GM21529 (cell line): Measurements from ENCODE around the gene FNDC10.

Experiments used
- ATAC-seq: cut with Tn5 transposase; IDR thresholded peaks from one replicate; pipeline ENCODE4 v1.9.1; 2021; ENCODE audit not compliant: unreplicated experiment

FNDC10 gene

DNA sequence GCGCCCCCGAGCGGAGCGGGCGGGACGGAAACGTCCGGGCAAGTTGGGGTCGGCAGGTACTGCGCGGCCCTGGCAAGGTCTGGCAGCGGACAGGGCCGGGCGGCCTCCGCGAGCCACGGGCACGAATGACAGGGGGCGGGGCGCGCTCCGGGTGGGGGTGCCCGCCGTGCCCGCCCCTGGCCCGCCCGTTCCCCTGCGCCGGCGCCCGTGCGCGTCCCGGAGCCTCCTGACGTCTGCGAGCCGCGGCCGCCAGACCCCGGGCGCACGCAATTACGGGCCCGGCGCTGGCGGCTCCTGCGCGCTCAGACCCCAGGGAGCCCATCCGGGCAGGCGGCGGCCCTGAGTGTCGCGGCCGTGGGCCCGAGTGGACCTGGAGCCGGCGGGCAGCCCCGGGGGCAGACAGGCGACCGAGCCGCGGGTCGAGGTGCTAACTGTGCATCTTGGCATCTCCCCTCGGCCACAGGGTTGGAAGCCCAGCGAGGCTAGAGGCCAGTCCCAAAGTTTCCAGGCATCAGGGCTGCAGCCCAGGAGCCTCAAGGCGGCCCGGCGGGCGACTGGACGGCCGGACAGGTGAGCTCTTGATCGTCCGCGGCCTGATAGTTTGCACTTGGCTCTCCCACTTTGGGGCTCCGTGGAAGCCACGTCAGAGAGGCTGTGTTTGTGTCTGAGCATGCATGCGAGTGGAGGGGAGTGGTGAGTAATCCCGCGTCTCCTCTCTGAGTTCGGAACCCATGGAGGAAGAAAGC is 16.3 kb upstream of the FNDC10 start:
- peak; percentile 22 for ATAC-seq

- peak; percentile 82 for ATAC-seq
Observed at GRCh38 chr1:1615256-1616044, 15.5 kb upstream of the FNDC10 start, which contains the start of gene MIB2. MIB2 (plus strand) TSS chr1:1615500; CDS start chr1:1623453, 7,953 bp downstream.

DNA sequence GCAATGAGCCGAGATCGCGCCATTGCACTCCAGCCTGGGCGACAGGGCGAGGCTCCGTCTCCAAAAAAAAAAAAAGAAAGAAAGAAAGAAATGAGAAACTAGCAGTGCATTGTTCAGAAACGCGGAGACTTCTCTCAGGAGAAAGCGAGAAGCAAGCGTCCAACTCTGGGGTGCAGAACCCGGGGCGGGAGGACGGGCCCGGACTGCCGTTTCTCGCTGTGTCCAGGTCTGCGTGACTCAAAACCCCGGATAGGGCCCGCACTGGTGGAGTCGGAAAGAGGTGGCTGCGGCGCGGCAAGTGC is 15.0 kb upstream of the FNDC10 start:
- no peak for ATAC-seq

DNA sequence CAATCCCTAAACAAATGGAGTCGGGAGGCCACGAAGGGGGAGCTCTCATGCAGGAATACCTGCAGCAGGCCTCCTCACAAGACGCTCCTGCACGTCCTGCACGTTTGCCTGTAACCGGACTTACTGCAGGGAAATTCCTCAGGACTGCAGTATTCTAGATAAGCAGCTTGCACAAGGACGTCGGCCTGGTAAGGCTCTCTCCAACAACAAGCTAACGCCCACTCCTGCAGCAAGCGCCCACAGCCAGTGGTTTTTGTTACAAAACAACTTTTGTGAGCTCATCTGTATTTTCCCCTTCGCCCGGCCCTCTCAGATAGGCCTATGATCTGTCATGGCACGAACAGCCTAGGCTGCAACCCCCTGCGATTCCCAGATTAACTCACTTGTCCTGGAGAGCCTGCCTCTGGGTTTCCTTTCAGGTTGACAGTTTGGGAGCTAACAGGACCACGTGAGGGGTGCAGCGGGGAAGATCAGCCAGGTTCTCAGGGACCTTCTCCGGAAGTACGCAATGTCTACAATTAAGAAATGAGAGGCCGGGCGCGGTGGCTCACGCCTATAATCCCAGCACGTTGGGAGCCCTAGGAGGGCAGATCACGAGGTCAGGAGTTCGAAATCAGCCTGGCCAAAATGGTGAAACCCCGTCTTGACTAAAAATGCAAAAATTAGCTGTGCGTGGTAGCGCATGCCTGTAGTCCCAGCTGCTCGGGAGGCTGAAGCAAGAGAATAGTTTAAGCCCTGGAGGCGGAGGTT is 14.4 kb upstream of the FNDC10 start:
- ATAC-seq = no peak

- no peak for ATAC-seq
Observed at GRCh38 chr1:1613509-1614082, 13.7 kb upstream of the FNDC10 start.

DNA sequence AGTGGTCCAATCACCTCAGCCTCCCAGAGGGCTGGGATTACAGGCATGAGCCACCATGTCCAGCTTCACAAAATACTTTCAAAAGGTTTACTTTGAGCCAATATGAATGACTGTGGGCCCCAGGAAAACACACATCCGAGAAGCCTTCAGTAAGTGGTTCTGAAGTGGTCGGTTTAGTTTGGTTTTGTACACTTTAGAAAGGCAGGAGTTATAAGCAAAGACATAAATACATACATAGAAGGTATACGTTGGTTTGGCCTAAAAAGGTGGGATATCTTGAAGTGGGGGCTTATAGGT is 12.1 kb upstream of the FNDC10 start:
- ATAC-seq = no peak

DNA sequence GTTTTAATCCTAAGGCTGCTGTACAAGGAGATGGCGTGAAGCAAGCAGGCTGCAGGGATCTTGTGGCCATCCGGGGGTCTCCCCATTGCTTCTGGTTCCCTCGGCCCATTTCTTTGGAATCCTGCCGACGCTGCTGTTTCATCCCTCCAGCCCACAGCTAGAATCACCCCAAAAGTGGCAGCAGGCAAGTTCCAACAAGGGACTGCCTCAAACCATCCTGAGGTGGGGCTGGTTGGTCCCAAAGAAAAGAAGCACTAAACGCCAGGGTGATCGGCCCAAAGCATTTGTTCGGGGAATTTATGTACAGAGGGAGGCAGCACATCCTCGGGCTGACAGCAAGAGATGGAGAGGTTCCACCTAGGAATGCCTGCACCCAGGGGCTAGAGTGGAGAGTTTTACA is 10.9 kb upstream of the FNDC10 start:
- ATAC-seq = no peak

DNA sequence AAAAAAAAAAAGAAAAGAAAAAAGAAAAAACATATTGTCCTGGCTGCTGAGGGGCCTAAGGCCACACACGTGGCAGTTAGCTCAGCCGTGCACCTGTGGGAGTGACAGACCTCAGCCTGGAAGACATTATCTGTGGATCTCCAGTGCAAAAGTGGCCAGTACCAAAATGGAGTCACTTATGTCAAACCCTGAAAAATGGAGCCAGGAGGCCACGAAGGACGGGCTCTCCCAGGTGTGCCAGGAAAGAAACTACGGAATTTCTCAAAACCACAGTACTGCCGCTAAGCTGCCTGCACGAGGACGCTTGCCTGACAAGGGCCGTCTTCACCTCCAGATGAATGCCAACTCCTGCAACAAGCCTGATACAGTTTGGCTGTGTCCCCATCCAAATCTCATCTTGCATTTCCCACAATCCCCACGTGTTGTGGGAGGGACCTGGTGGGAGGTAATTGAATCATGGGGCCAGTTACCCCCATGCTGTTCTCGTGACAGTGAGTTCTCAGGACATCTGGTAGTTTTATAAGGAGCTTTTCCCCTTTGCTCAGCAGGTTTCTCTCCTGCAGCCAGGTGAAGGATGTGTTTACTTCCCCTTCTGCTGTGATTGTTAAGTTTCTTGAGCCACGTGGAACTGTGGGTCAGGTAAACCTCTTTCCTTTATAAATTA is 10.0 kb upstream of the FNDC10 start:
- no peak for ATAC-seq

DNA sequence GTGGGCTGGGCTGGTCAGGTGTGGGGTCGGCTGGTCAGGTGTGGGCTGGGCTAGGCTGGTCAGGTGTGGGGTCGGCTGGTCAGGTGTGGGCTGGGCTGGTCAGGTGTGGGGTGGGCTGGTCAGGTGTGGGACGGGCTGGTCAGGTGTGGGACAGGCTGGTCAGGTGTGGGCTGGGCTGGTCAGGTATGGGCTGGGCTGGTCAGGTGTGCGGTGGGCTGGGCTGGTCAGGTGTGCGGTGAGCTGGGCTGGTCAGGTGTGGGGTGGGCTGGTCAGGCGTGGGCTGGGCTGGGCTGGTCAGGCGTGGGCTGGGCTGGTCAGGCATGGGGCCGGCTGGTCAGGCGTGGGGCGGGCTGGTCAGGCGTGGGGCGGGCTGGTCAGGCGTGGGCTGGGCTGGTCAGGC is 6.3 kb upstream of the FNDC10 start:
- ATAC-seq = no peak

GRCh38 chr1:1605724-1606123 is 5.8 kb upstream of the FNDC10 start:
- ATAC-seq = no peak

DNA sequence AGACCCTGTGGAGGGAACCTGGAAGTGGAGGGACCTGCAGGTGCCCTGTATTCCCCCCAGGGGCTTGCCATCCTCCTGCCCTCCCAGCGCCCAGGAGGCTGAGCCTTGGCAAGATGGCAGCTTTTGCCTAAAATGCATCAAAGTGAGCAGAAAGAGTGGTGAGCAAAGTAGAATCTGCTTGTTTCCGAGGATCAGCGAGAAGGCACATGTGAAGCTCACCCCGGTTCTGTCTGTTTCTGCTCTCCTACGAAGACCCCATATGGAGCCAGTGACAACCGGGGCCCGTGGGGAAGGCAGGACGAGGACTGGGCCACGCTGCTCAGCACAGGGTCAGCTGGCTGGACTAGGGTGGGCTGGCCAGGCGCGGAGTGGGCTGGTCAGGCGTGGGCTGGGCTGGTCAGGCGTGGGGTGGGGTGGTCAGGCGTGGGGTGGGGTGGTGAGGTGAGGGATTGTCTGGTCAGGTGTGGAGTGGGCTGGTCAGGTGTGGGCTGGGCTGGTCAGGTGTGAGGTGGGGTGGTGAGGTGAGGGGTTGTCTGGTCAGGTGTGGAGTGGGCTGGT is 5.2 kb upstream of the FNDC10 start:
- no peak for ATAC-seq

GRCh38 chr1:1604374-1605033 is 4.6 kb upstream of the FNDC10 start:
- ATAC-seq = no peak

GRCh38 chr1:1603671-1604373 is 3.9 kb upstream of the FNDC10 start:
- ATAC-seq = no peak

DNA sequence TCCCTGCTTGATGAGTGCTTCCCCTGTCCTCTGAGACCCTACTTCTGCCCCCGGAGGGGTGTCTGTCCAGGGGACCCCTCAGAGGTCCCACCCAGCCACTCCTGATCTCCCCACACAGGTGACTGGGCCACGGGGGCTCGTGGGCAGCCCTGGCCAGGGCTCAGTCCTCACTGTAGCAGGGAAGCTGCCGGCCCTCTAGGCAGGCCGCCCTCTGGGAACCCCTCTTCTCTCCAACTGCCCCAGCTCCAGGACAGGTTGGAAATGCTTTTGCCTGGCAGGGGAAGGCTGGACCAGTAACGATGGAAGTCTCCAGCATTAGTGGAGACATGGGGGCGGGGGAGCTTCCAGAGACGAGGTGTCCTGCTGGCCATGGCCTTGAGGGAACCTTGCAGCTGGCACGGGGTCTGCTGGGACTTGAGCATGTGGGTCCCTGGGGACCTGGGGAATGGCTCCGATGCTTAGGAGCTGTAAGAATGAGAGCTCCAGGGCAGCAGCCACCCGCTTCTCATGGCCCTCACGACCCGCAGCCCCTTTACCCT is 3.1 kb upstream of the FNDC10 start:
- ATAC-seq = no peak

DNA sequence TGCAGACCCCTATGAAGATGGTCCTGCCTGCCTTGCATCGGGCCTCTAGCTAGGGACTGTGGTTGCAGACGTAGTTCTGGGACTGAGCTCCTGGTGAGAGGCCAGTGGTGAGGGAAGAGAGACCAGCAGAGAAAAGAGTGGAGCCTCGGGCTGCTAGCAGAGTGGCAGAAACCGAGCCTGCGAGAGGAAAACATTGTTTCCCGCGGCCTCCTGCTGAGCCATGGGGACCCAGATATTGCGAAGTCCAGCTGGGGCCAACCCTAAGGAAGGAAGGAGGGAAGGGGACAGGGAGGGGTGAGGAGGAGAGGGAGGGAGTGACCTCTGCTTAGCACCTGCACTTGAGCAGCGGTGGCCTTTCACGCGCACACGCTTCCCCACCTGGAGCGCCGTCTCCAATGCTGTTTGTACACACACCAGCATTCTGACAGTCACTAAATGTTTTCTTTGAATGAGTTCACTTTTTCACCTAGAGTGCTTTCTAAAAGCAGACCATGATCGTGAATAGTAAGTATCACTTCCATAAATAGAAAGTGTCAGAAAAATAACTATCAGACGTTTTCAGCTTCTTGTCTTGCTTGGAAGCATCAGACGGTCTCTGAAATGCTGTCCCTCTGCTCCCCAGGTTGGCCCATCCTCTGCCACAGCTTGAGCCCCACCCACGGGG is 2.5 kb upstream of the FNDC10 start:
- ATAC-seq = no peak

DNA sequence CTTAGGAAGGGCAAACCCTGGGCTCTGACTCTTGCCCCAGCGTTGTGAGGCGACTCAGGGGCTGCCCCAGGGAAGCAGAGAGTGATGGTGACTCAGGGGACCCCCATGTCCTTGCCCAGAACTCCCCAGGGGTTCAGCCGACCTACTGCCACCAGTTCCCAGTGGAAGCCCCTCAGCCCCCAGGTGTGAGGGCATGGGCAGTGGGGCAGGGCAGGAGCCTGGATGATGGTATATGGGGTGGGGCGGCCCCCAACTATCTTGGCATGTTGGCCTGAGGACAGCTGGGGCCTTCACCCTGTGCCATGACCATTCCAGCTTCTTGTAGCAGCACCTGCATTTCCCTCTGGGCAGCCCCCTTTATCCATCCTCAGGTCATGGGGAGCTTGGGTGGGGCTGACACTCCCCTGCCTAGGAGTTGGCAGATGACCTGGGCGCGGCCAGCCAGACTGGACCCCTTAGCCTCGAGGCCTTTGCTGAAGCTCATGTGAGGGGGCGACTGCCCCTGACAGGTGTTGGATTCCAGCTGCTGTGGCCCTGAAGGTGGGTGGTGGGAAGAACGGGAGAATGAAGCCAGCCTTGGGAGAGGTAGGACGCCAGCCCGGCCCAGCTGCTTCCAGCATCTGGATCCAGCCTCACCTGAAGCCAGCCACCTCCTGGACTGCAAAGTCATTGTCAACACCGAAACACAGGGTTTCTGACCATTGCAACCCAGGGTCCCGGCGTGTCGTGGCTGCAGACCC is 1.8 kb upstream of the FNDC10 start:
- ATAC-seq = no peak

DNA sequence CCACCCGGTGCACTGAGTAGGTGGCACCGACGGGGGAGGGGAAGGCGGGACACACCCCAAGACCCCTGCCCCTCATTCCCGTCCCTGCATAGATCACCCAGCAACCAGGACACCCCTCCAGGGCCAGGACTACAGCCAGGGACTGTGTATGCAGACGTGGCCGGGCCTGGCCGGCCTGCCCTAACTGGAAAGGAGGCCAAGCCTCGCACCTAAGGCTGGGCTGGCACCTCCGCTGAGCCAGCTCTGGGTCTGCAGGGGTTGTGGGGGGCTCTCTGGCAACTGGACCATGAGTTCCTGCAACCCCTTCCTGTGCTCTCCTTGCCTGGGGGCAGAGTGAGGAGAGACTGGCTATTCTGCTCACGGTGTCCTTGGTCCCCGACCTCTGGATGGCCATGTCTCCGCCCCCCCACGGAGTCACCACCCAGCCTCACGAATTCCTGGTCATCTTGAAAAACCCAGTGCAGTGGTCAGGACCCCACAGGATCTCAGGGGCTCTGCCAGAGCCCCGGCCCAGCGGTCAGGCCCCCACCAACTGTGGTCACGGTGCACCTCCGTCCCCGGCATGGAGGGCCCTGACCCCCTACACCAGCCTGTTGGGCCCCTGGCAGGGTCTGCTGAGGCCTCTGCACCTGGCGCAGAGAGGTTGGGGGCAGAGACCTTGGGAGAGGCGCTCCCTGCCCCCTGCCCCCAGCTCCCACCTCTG is 1.1 kb upstream of the FNDC10 start:
- no peak for ATAC-seq
